H1 (cell line): ENCODE measurements around the gene LSM14B. TPM values are rescaled to one million over a fixed set of nuclear protein-coding genes. Genes with fewer than 3 reads are reported as not detected.
A peak's percentile ranks its signal among the peaks of the same experiment; 100 is the strongest.

Experiments used
- CTCF ChIA-PET: fragments of 300-600 bp; sonication (Branson Sonifier 250); formaldehyde crosslinking; loops from one replicate; lab custom pipeline; 2021; ENCODE audit not compliant: partially characterized antibody; lab: Charles Lee
- POLR2A ChIA-PET: fragments of 300-600 bp; sonication (Branson Sonifier 250); formaldehyde crosslinking; loops from one replicate; lab custom pipeline; 2021; ENCODE audit warnings: inconsistent platforms; ENCODE audit not compliant: partially characterized antibody; lab: Charles Lee
- DNase-seq, 2 experiments: peaks; one replicate each; pipeline versions ENCODE4 v3.0.0 to v3.0.0-alpha.2; 2010 to 2022; ENCODE audit warnings: low spot score in 2 of 2, low read depth in 1 of 2, mixed read lengths in 1 of 2
- FAIRE-seq: peaks from 2 replicates; lab custom pipeline; 2011; peaks lifted over from hg19 to GRCh38; lab: Jason Lieb, UNC
- H2AFZ ChIP-seq: 2 replicates; pipeline ENCODE4 v1.8.1; 2012; ENCODE audit warnings: low read length, inconsistent platforms
- H2AK5ac ChIP-seq: 2 replicates; pipeline ENCODE4 v1.6.1; 2013; ENCODE audit warnings: low read depth, low read length
- H2BK120ac ChIP-seq: replicated peaks from 2 replicates; pipeline ENCODE3; 2013; ENCODE audit warnings: low read depth, low read length, inconsistent platforms
- H2BK12ac ChIP-seq: 2 replicates; pipeline ENCODE4 v1.6.1; 2013; ENCODE audit warnings: low read depth, low read length
- H2BK15ac ChIP-seq: 2 replicates; pipeline ENCODE4 v1.6.1; 2013; ENCODE audit warnings: low read length
- H2BK20ac ChIP-seq: 2 replicates; pipeline ENCODE4 v1.6.1; 2013; ENCODE audit warnings: low read length
- H2BK5ac ChIP-seq: 2 replicates; pipeline ENCODE4 v1.6.1; 2013; ENCODE audit warnings: low read depth, low read length
- H3K14ac ChIP-seq: 2 replicates; pipeline ENCODE4 v1.6.1; 2013; ENCODE audit warnings: inconsistent platforms; ENCODE audit not compliant: insufficient read length
- H3K18ac ChIP-seq: 2 replicates; pipeline ENCODE4 v1.6.1; 2013; ENCODE audit warnings: low read length; ENCODE audit errors: extremely low read depth
- H3K23ac ChIP-seq: 2 replicates; pipeline ENCODE4 v1.6.1; 2013; ENCODE audit warnings: inconsistent platforms; ENCODE audit not compliant: insufficient read length
- H3K23me2 ChIP-seq: 2 replicates; pipeline ENCODE4 v1.6.1; 2013; ENCODE audit warnings: low read depth, low read length
- H3K27ac ChIP-seq: 2 replicates; pipeline ENCODE4 v1.6.1; 2011; ENCODE audit warnings: low read depth, low read length, inconsistent platforms
- H3K27me3 ChIP-seq, 4 experiments: replicated peaks in 1 of 4; 1 replicate in 1 of 4; 2 replicates in 3 of 4; pipeline versions ENCODE4 v1.6.1 to v1.8.1; 2011 to 2013; ENCODE audit warnings: low read length in 3 of 4, mild to moderate bottlenecking in 3 of 4, inconsistent platforms in 2 of 4, mixed read lengths in 2 of 4, moderate library complexity in 1 of 4; ENCODE audit not compliant: control insufficient read depth in 3 of 4, insufficient read depth in 3 of 4; ENCODE audit errors: extremely low read depth in 1 of 4
- H3K36me3 ChIP-seq, 4 experiments: 2 replicates each; pipeline versions ENCODE4 v1.6.1 to v1.8.1; 2011 to 2013; ENCODE audit warnings: mild to moderate bottlenecking in 4 of 4, low read length in 3 of 4, moderate library complexity in 2 of 4, control low read depth in 1 of 4, inconsistent platforms in 1 of 4; ENCODE audit not compliant: insufficient read depth in 4 of 4, control insufficient read depth in 2 of 4
- H3K4ac ChIP-seq: replicated peaks from 2 replicates; pipeline ENCODE3; 2013; ENCODE audit warnings: low read length, low read depth, mixed read lengths, inconsistent platforms; ENCODE audit not compliant: insufficient read length
- H3K4me1 ChIP-seq, 4 experiments: replicated peaks in 1 of 4; 1 replicate in 1 of 4; 2 replicates in 3 of 4; pipeline versions ENCODE4 v1.6.1 to v1.8.1; 2011 to 2013; ENCODE audit warnings: low read length in 3 of 4, inconsistent platforms in 2 of 4, mixed read lengths in 1 of 4; ENCODE audit not compliant: insufficient read depth in 4 of 4, control insufficient read depth in 3 of 4
- H3K4me2 ChIP-seq, 2 experiments: 2 replicates each; pipeline versions ENCODE4 v1.6.1 to v1.8.1; 2011 to 2013; ENCODE audit warnings: low read depth in 2 of 2, low read length in 2 of 2, control low read depth in 1 of 2, inconsistent platforms in 1 of 2, mild to moderate bottlenecking in 1 of 2; ENCODE audit not compliant: insufficient read depth in 1 of 2
- H3K4me3 ChIP-seq, 4 experiments: fragments of 200-600, 300-600 bp in 1 of 4; sonication (generic), shearing (Covaris generic), sonication (Bioruptor Twin) in 1 of 4; 2 replicates each; pipeline versions ENCODE4 v1.5.1 to v1.8.1; 2011 to 2016; ENCODE audit warnings: low read length in 4 of 4, low read depth in 3 of 4, control low read depth in 2 of 4, inconsistent platforms in 2 of 4, mild to moderate bottlenecking in 2 of 4, mixed read lengths in 1 of 4, moderate library complexity in 1 of 4; ENCODE audit not compliant: insufficient read depth in 2 of 4; ENCODE audit errors: extremely low read depth in 1 of 4
- H3K56ac ChIP-seq: replicated peaks from 2 replicates; pipeline ENCODE3; 2013; ENCODE audit warnings: low read depth, mild to moderate bottlenecking, mixed read lengths, low read length, inconsistent platforms; ENCODE audit not compliant: insufficient read length
- H3K79me1 ChIP-seq: 2 replicates; pipeline ENCODE4 v1.6.1; 2013; ENCODE audit warnings: low read depth, low read length, control low read depth
- H3K79me2 ChIP-seq, 2 experiments: 2 replicates each; pipeline versions ENCODE4 v1.6.1 to v1.8.1; 2012 to 2013; ENCODE audit warnings: low read length in 2 of 2, mild to moderate bottlenecking in 2 of 2, inconsistent platforms in 1 of 2; ENCODE audit not compliant: insufficient read depth in 2 of 2, control insufficient read depth in 1 of 2
- H3K9ac ChIP-seq, 4 experiments: replicated peaks in 1 of 4; 1 replicate in 1 of 4; 2 replicates in 3 of 4; pipeline versions ENCODE4 v1.6.1 to v1.8.1; 2011 to 2013; ENCODE audit warnings: low read depth in 3 of 4, low read length in 3 of 4, control low read depth in 2 of 4, mild to moderate bottlenecking in 2 of 4, moderate library complexity in 2 of 4, inconsistent platforms in 1 of 4; ENCODE audit errors: extremely low read depth in 1 of 4
- H3K9me3 ChIP-seq, 2 experiments: 2 replicates each; pipeline versions ENCODE4 v1.6.1 to v1.8.1; 2012 to 2013; ENCODE audit warnings: mild to moderate bottlenecking in 2 of 2, moderate library complexity in 2 of 2, control low read depth in 1 of 2, inconsistent platforms in 1 of 2, low read depth in 1 of 2, low read length in 1 of 2, mixed read lengths in 1 of 2; ENCODE audit not compliant: insufficient read depth in 2 of 2
- H4K20me1 ChIP-seq, 2 experiments: replicated peaks in 1 of 2; 2 replicates each; pipeline versions ENCODE3 to v1.8.1; 2011 to 2013; ENCODE audit warnings: inconsistent platforms in 2 of 2, low read length in 2 of 2, mild to moderate bottlenecking in 1 of 2; ENCODE audit not compliant: insufficient read depth in 2 of 2, control insufficient read depth in 1 of 2
- H4K5ac ChIP-seq: 2 replicates; pipeline ENCODE4 v1.6.1; 2013; ENCODE audit warnings: low read length, low read depth, mixed read lengths, inconsistent platforms; ENCODE audit not compliant: insufficient read length
- H4K8ac ChIP-seq: 2 replicates; pipeline ENCODE4 v1.8.0; 2013; ENCODE audit warnings: mild to moderate bottlenecking, moderate library complexity, low read length, inconsistent platforms; ENCODE audit not compliant: insufficient read depth; ENCODE audit errors: extremely low read depth
- H4K91ac ChIP-seq: replicated peaks from 2 replicates; pipeline ENCODE3; 2013; ENCODE audit warnings: low read length, mixed read lengths, inconsistent platforms; ENCODE audit not compliant: insufficient read length
- RBBP5 ChIP-seq: IDR thresholded peaks from 2 replicates; pipeline ENCODE4 v1.7.1; 2012; ENCODE audit warnings: low read depth, mild to moderate bottlenecking, inconsistent platforms, low read length, moderate library complexity, borderline replicate concordance
- SIN3A ChIP-seq, 2 experiments: IDR thresholded peaks in 1 of 2; conservative IDR thresholded peaks in 1 of 2; 2 replicates each; pipeline ENCODE4 v1.6.1; 2011 to 2012; ENCODE audit warnings: low read length in 2 of 2, improper control_type of control experiment in 1 of 2, low read depth in 1 of 2, mild to moderate bottlenecking in 1 of 2
- WGBS, 2 experiments: shearing (Covaris generic) in 1 of 2; methylation state at CpG; one replicate each; pipeline versions ENCODE4 v1.1.6 to v1.1.7; 2013 to 2015; ENCODE audit warnings: low lambda C conversion rate in 2 of 2, mixed read lengths in 2 of 2, inconsistent platforms in 1 of 2, low coverage in 1 of 2, missing lambda C conversion rate in 1 of 2; ENCODE audit not compliant: insufficient replicate concordance in 2 of 2, insufficient coverage in 1 of 2, insufficient read length in 1 of 2; ENCODE audit errors: extremely low coverage in 1 of 2, missing lambda C conversion rate in 1 of 2; 5-methylcytosine and 5-hydroxymethylcytosine counted together
- polyA plus RNA-seq, 7 experiments: library from polyadenylated mRNA; depleted of rRNA in 3 of 7; stranded (reverse) in 5 of 7; unstranded in 2 of 7; fragments of >200 nt in 5 of 7; fragments of 200-250 nt in 2 of 7; gene quantifications; 1 replicate in 5 of 7; 2 replicates in 1 of 7; 4 replicates in 1 of 7; pipeline versions ENCODE4 v1.2.1 to v1.2.3, GENCODE V29; 2011 to 2013; ENCODE audit warnings: missing spikeins in 2 of 7, mixed read lengths in 2 of 7
- total RNA-seq: library from RNA; stranded (reverse); fragmentation: NEBNext Ultra II Directional; extraction: Animal tissue kit (Norgen Biotek cat#: 25700); gene quantifications from 2 replicates; pipeline ENCODE4 v1.2.1, GENCODE V29; 2021

LSM14B gene
- total and polyA plus RNA-seq, 2 of the 8 experiments (the other 6 are each of a cell fraction or from before 2014, with no cell fraction given), result 58.3 to 65.6 TPM

- Histone ChIP-seq H3K27ac (peak overlapping the region; percentile 80), H3K79me2 (peaks cover 6 to 30% of the 10 kb centered on the region in 2 experiments; a peak in 3 of 4 replicates), H3K79me1 (peaks cover 13% of the 10 kb centered on the region; the same call in 1 of the 2 replicates), H2BK5ac (peak overlapping the region; percentile 61; the same call in 1 of the 2 replicates), H2BK15ac (no peak overlapping the region), H3K4me3 (peak overlapping the region; percentile 81 to 93 (median 90)), H3K18ac (no peak overlapping the region), H3K36me3 (peaks cover 0 to 11% (median 5%) of the 10 kb centered on the region in 4 experiments; a peak in 6 of 8 replicates), H4K8ac (peak overlapping the region; percentile 96; the same call in 1 of the 2 replicates), H4K91ac (no peak overlapping the region), H4K5ac (no peak overlapping the region), H3K9ac (peak overlapping the region; percentile 77 to 88 (median 87)), H3K4ac (peak overlapping the region; percentile 57), H3K14ac (no peak overlapping the region), H3K4me2 (peak overlapping the region; percentile 96 to 98), H3K56ac (no peak overlapping the region), H4K20me1 (peaks cover 0 to 6% of the 10 kb centered on the region in 2 experiments), H2BK20ac (no peak overlapping the region), H3K23me2 (peaks cover 3% of the 10 kb centered on the region), H2BK12ac (no peak overlapping the region), H3K4me1 (peaks cover 0 to 5% (median 1%) of the 10 kb centered on the region in 4 experiments; a peak in 3 of 7 replicates), H3K27me3 (no peaks in the 10 kb centered on the region), H3K23ac (no peak overlapping the region), H3K9me3 (no peaks in the 10 kb centered on the region), H2AFZ (no peak overlapping the region), H2AK5ac (no peak overlapping the region), H2BK120ac (no peak overlapping the region)
- ChIA-PET POLR2A (interaction anchor here (1.0 to 1.8 kb wide), 3 partner anchors 9 to 130 kb away, joined by 3 to 4 read pairs (median 3); no protein-coding TSS in a partner anchor), CTCF (interaction anchor here (1.6 kb wide), 1 partner anchor 173 kb away, joined by 3 read pairs; no protein-coding TSS in a partner anchor)
- DNase-seq, result no peak
- WGBS, 2 experiments, result 38% methylated on average over 25 of the region's 25 CpGs; no CpG with 5 or more reads in 1 of the 2 experiments
- TF ChIP-seq RBBP5 (no peak), SIN3A (conservative IDR thresholded peaks at IDR 0.05 in 1 of 2, IDR thresholded peaks at IDR 0.05 in 1 of 2; ENCODE audit: low read depth in 1 of 2, low read length in 2 of 2) (0 out of 4 replicates have a peak, but pooled peaks of 1 of the 2 experiments have one; percentile 2)
- FAIRE-seq, result no peak
These were observed 61.3 kb downstream of the LSM14B start for GRCh38 chr20:62183426-62184142.
